ENCODE data around the gene BCOR.

Gene BCOR

DNA sequence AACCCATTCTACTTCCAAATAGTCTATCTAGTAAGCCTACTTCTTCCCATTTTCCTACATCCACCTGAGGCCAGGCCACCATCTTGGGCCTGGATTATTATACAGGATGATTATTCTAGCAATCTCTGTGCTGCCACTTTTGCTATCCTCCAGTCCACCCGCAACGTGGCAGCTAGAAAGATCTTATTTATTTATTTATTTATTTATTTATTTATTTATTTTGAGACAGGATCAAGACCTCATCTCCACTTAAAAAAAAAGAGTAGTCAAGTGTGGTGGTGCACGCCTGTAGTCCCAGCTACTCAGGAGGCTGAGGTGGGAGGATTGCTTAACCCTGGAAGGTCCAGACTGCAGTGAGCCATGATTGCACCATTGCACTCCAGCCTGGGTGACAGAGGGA is 15.2 kb upstream of the BCOR start:
- Histone ChIP-seq H3K36me3 (ENCODE audit: control insufficient read depth in 2 of 2, insufficient read depth in 2 of 2, low read length in 2 of 2) (no peaks in the 10 kb centered on the region), H3K4me3 (ENCODE audit: low read length in 2 of 2) (no peak overlapping the region), H3K27ac (ENCODE audit: low read length) (no peak overlapping the region), H3K9ac (ENCODE audit: low read length in 2 of 2) (no peak overlapping the region), H3K9me3 (ENCODE audit: control insufficient read depth in 2 of 2, low read length in 2 of 2) (no peaks in the 10 kb centered on the region), H3K27me3 (ENCODE audit: control insufficient read depth in 1 of 2, insufficient read depth in 2 of 2, low read length in 2 of 2) (peaks cover 0 to 4% of the 10 kb centered on the region in 2 donors), H3K4me1 (ENCODE audit: control insufficient read depth, insufficient read depth, low read length) (peaks cover 12% of the 10 kb centered on the region)

- peaks cover 23% of the 10 kb centered on the region for H3K4me1 ChIP-seq (ENCODE audit: control insufficient read depth, insufficient read depth, low read length)
- no peak overlapping the region for H3K27ac ChIP-seq (ENCODE audit: low read length)
- H3K27me3 ChIP-seq (ENCODE audit: control insufficient read depth in 1 of 2, insufficient read depth in 2 of 2, low read length in 2 of 2), result peaks cover 0 to 10% of the 10 kb centered on the region in 2 donors
- H3K36me3 ChIP-seq (ENCODE audit: control insufficient read depth in 2 of 2, insufficient read depth in 2 of 2, low read length in 2 of 2), result no peaks in the 10 kb centered on the region
- H3K9ac ChIP-seq (ENCODE audit: low read length in 2 of 2), result no peak overlapping the region
- H3K9me3 ChIP-seq (ENCODE audit: control insufficient read depth in 2 of 2, low read length in 2 of 2), result no peaks in the 10 kb centered on the region
- no peak overlapping the region for H3K4me3 ChIP-seq (ENCODE audit: low read length in 2 of 2)
Measured at GRCh38 chrX:40111868-40112267, 14.1 kb upstream of the BCOR start.

DNA sequence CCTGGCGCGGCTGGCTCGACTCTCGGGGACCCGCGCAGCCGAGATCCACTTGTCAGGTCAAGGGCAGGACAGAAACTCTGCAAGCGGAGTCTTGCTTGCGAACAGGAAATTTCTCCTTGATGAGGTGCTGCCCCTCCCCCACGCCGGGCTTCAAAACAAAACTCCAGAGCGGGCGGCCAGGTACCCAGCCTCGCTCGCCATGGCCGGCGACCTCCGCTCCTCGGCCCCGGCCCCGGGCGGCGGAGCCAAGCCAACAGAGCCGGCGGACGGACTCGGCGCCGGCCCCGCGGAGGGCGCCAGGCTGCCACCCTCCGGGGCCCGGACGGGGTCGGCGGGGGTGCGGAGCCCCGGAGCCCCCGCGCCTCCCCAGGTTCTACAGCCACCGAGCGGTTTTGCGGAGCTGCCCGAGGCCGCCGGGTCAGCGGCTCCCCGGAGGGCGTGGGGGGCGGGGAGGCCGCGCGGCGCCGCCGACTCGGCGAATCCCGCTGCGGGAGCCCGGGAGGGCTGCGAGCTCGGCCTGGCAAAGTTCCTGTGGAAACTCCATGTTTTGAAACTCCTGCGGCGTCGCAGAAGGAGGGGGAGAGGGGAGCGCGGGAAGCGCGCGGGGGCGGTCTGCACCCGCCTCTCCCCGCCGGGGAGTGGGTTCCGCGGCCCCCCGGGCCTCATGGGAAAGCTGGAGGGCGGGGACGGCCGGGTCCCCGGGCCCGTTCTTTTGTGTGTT is 11.7 kb upstream of the BCOR start:
- H3K4me1 ChIP-seq (ENCODE audit: control insufficient read depth, insufficient read depth, low read length), result peaks cover 40% of the 10 kb centered on the region
- peak overlapping the region; percentile 55 to 63 for H3K9ac ChIP-seq (ENCODE audit: low read length in 2 of 2)
- no peaks in the 10 kb centered on the region for H3K36me3 ChIP-seq (ENCODE audit: control insufficient read depth in 2 of 2, insufficient read depth in 2 of 2, low read length in 2 of 2)
- H3K4me3 ChIP-seq (ENCODE audit: low read length in 2 of 2), result peak overlapping the region; percentile 53 to 72
- peaks cover 0 to 9% of the 10 kb centered on the region in 2 donors for H3K27me3 ChIP-seq (ENCODE audit: control insufficient read depth in 1 of 2, insufficient read depth in 2 of 2, low read length in 2 of 2)
- peak overlapping the region; percentile 70 for H3K27ac ChIP-seq (ENCODE audit: low read length)
- H3K9me3 ChIP-seq (ENCODE audit: control insufficient read depth in 2 of 2, low read length in 2 of 2), result no peaks in the 10 kb centered on the region

DNA sequence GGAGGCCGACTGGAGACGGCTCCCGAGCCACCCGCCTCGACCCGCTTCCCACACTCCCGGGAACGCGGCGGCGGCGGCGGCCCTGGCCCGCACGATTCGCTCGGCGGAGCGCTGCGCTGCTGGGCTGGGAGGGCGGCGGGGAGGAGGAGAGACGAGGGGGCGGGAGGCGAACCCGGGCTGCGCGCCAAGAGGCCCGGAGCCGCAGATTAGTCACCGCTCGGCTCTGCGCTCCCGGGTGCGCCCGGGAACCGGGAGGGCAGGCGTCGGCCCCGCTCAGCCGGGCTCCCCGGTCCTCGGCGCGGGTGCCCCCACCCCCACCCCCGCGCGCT is 11.2 kb upstream of the BCOR start:
- H3K9me3 ChIP-seq (ENCODE audit: control insufficient read depth in 2 of 2, low read length in 2 of 2), result no peaks in the 10 kb centered on the region
- no peaks in the 10 kb centered on the region for H3K36me3 ChIP-seq (ENCODE audit: control insufficient read depth in 2 of 2, insufficient read depth in 2 of 2, low read length in 2 of 2)
- peak overlapping the region; percentile 53 to 72 for H3K4me3 ChIP-seq (ENCODE audit: low read length in 2 of 2)
- H3K9ac ChIP-seq (ENCODE audit: low read length in 2 of 2), result peak overlapping the region in 1 of 2 donors; percentile 63
- peaks cover 0 to 8% of the 10 kb centered on the region in 2 donors for H3K27me3 ChIP-seq (ENCODE audit: control insufficient read depth in 1 of 2, insufficient read depth in 2 of 2, low read length in 2 of 2)
- H3K27ac ChIP-seq (ENCODE audit: low read length), result peak overlapping the region; percentile 70
- peaks cover 40% of the 10 kb centered on the region for H3K4me1 ChIP-seq (ENCODE audit: control insufficient read depth, insufficient read depth, low read length)

- no peaks in the 10 kb centered on the region for H3K36me3 ChIP-seq (ENCODE audit: control insufficient read depth in 2 of 2, insufficient read depth in 2 of 2, low read length in 2 of 2)
- peak overlapping the region; percentile 70 for H3K27ac ChIP-seq (ENCODE audit: low read length)
- peak overlapping the region; percentile 31 to 72 for H3K4me3 ChIP-seq (ENCODE audit: low read length in 2 of 2)
- peaks cover 0 to 10% of the 10 kb centered on the region in 2 donors for H3K27me3 ChIP-seq (ENCODE audit: control insufficient read depth in 1 of 2, insufficient read depth in 2 of 2, low read length in 2 of 2)
- peak overlapping the region in 1 of 2 donors; percentile 42 for H3K9ac ChIP-seq (ENCODE audit: low read length in 2 of 2)
- H3K4me1 ChIP-seq (ENCODE audit: control insufficient read depth, insufficient read depth, low read length), result peaks cover 40% of the 10 kb centered on the region
- H3K9me3 ChIP-seq (ENCODE audit: control insufficient read depth in 2 of 2, low read length in 2 of 2), result no peaks in the 10 kb centered on the region
Measured at GRCh38 chrX:40108162-40108958, 10.6 kb upstream of the BCOR start.

DNA sequence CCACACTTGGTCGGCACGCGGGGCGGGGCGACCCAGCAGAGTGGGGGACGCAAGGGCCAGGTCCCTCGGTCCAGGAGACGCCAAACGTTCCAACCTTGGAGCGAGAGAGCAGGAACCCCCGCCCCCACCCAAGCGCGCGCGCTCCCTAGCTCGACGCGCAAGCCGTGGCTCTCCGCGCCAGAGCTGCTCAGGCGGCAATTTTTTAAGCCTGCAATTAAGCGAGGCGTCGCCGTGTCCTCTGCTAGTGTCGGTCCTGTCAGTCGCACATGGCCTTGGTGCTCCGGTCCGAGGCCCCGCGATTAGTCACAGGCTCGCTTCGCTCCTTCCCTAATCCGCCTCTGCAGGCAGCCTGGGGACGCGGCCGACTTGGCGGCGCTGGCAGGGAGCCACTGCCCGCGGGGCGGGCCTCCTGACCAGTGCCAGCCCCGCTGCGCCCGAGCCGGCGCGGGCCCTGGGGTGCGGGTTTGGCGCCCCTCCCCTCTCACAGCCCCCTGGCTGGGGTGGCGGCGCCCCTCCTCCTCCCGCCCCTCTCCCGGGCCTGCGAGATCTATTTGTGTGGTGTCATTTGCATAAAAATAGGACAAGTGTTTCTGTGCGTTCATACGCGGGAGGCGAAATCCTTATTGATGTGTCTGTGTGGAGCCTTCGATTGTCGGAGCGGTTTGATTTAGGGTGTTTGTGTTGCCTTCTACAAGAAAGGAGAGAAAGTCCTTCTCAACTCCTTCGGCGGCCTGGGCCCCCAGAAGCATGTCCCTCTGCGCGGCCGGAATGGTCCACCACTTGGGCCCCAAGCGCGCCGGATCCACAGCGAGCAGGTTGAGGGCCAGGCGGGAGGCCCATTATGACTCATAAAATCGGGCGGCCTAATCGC is 9.8 kb upstream of the BCOR start:
- Histone ChIP-seq H3K27me3 (ENCODE audit: control insufficient read depth in 1 of 2, insufficient read depth in 2 of 2, low read length in 2 of 2) (peaks cover 0 to 13% of the 10 kb centered on the region in 2 donors), H3K9ac (ENCODE audit: low read length in 2 of 2) (peak overlapping the region; percentile 57 to 64), H3K27ac (ENCODE audit: low read length) (peak overlapping the region; percentile 78), H3K4me1 (ENCODE audit: control insufficient read depth, insufficient read depth, low read length) (peaks cover 40% of the 10 kb centered on the region), H3K36me3 (ENCODE audit: control insufficient read depth in 2 of 2, insufficient read depth in 2 of 2, low read length in 2 of 2) (no peaks in the 10 kb centered on the region), H3K4me3 (ENCODE audit: low read length in 2 of 2) (peak overlapping the region; percentile 43 to 72), H3K9me3 (ENCODE audit: control insufficient read depth in 2 of 2, low read length in 2 of 2) (no peaks in the 10 kb centered on the region)

DNA sequence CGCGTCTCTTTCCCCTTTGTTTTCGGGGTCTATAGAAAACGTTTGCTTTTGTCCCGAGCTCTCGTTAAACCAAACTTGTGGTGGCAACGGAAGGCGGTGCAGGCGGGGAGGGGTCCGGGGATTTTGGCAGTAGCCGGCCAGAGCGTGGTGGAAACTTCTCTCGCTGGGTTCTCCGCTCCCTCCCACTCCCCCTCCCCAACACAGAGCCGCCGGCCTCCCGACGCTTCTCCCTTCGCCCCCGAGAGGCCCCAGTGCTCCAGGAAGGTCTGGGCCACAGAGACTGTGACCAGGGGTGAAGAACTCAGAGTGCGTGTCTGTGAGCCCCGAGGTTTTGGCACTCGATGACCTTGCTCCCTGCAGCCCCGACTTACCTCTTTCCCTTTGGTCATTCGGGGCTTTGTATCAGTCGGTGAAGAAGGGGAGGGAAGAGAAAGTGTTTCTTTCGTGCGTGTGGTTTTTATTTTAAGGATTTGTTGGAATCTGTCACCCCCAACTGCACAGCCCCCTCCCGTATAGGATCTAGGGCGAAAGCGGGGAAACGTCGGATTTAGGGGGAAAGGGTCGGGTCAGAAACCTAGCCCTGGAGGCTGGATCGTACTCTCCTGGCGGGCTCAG is 9.0 kb upstream of the BCOR start:
- Histone ChIP-seq H3K27me3 (ENCODE audit: control insufficient read depth in 1 of 2, insufficient read depth in 2 of 2, low read length in 2 of 2) (peaks cover 0 to 14% of the 10 kb centered on the region in 2 donors), H3K4me1 (ENCODE audit: control insufficient read depth, insufficient read depth, low read length) (peaks cover 40% of the 10 kb centered on the region)

GRCh38 chrX:40105835-40106675 is 8.3 kb upstream of the BCOR start:
- peak overlapping the region; percentile 60 to 71 for H3K9ac ChIP-seq (ENCODE audit: low read length in 2 of 2)

More for the DNA sequence above, 9.0 kb upstream of the BCOR start:
- Histone ChIP-seq H3K9me3 (ENCODE audit: control insufficient read depth in 2 of 2, low read length in 2 of 2) (no peaks in the 10 kb centered on the region), H3K27ac (ENCODE audit: low read length) (peak overlapping the region; percentile 78), H3K4me3 (ENCODE audit: low read length in 2 of 2) (peak overlapping the region; percentile 43 to 72), H3K9ac (ENCODE audit: low read length in 2 of 2) (peak overlapping the region; percentile 57 to 64), H3K36me3 (ENCODE audit: control insufficient read depth in 2 of 2, insufficient read depth in 2 of 2, low read length in 2 of 2) (no peaks in the 10 kb centered on the region)

GRCh38 chrX:40104985-40105834 is 7.5 kb upstream of the BCOR start:
- Histone ChIP-seq H3K9ac (ENCODE audit: low read length in 2 of 2) (peak overlapping the region; percentile 60 to 71), H3K4me1 (ENCODE audit: control insufficient read depth, insufficient read depth, low read length) (peaks cover 43% of the 10 kb centered on the region), H3K27ac (ENCODE audit: low read length) (peak overlapping the region; percentile 76), H3K36me3 (ENCODE audit: control insufficient read depth in 2 of 2, insufficient read depth in 2 of 2, low read length in 2 of 2) (no peaks in the 10 kb centered on the region), H3K9me3 (ENCODE audit: control insufficient read depth in 2 of 2, low read length in 2 of 2) (no peaks in the 10 kb centered on the region), H3K4me3 (ENCODE audit: low read length in 2 of 2) (peak overlapping the region; percentile 56 to 72), H3K27me3 (ENCODE audit: control insufficient read depth in 1 of 2, insufficient read depth in 2 of 2, low read length in 2 of 2) (peaks cover 0 to 18% of the 10 kb centered on the region in 2 donors)

More at GRCh38 chrX:40105835-40106675, 8.3 kb upstream of the BCOR start:
- Histone ChIP-seq H3K36me3 (ENCODE audit: control insufficient read depth in 2 of 2, insufficient read depth in 2 of 2, low read length in 2 of 2) (no peaks in the 10 kb centered on the region), H3K4me1 (ENCODE audit: control insufficient read depth, insufficient read depth, low read length) (peaks cover 41% of the 10 kb centered on the region), H3K4me3 (ENCODE audit: low read length in 2 of 2) (peak overlapping the region; percentile 56 to 72), H3K27me3 (ENCODE audit: control insufficient read depth in 1 of 2, insufficient read depth in 2 of 2, low read length in 2 of 2) (peaks cover 0 to 18% of the 10 kb centered on the region in 2 donors), H3K9me3 (ENCODE audit: control insufficient read depth in 2 of 2, low read length in 2 of 2) (no peaks in the 10 kb centered on the region), H3K27ac (ENCODE audit: low read length) (peak overlapping the region; percentile 78)
